Fibroblast of lung (primary cell): Measurements from ENCODE around the gene SPACDR.

Source experiments
- CTCF ChIP-seq, 2 donors: IDR thresholded peaks in 1 of 2; conservative IDR thresholded peaks in 1 of 2; 1 replicate in 1 of 2; 2 replicates in 1 of 2; pipeline ENCODE4 v1.5.1; 2011 to 2012; ENCODE audit warnings: low read length in 2 of 2, control low read depth in 1 of 2, inconsistent platforms in 1 of 2, low read depth in 1 of 2, mild to moderate bottlenecking in 1 of 2
- EZH2 ChIP-seq: IDR thresholded peaks from 2 replicates; pipeline ENCODE4 v1.5.1; 2012; ENCODE audit warnings: low read length, control low read depth, mild to moderate bottlenecking; ENCODE audit errors: missing control alignments

DNA sequence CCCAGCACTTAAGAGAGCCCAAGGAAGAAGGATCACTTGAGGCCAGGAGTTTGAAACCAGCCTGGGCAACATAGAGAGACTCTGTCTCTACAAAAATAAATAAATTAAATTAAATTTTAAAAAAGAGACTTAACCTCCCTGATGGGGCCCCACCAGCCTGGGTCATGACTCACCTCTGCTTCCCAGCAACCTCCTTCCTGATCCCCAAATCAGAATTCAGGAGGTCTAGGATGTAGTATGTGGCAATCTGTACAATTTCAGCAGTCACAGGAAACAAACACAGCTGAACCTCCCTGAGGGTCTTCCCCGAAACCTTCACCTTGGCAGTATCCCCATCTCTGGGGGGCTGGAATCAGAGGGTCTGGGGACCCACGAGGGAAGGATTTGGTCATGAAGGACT is 18.0 kb downstream of the SPACDR start:
- TF ChIP-seq CTCF (conservative IDR thresholded peaks at IDR 0.05 in 1 of 2, IDR thresholded peaks at IDR 0.05 in 1 of 2; ENCODE audit: low read depth in 1 of 2, low read length in 2 of 2) (no peak), EZH2 (no peak)
